KBM-7 (cell line): ENCODE data around the gene ITGB1.
"Not testable (repeated sequence)": the region's sequence is repeated elsewhere in the genome, so short reads cannot be mapped to it uniquely, and the experiment has no call there.

Source experiments
- DNase-seq: peaks from one replicate; pipeline ENCODE4 v3.0.0-alpha.2; 2015
- in situ Hi-C: fragments of 300-500 bp; cut with MboI; formaldehyde crosslinking; loops from 2 replicates; pipeline ENCODE4 v1.14.3; 2020; ENCODE audit warnings: low sequenced_read_pairs, low pct_unique_long_range_greater_than_20kb, mixed read lengths

The ITGB1 gene

DNA sequence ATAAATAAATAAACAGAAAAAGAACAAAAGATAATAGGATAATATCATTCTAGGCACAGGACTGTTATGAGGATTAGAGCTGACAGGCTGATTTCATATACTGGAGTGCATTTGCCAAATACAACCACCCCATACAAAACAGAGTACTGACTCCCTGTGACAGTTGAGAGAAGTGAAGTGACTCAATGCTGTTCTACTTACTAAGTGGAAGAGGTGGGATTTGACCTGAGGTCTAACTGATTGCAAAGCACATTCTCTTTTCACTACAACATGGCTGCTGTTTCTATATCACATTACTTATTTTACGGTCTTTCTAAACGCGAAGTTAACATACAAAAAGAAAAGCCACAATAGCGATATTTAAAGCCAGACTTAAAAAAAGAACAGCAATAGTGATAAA is 51.4 kb downstream of the ITGB1 start:
- in situ Hi-C loops: no loop called here
- DNase-seq: no peak

DNA sequence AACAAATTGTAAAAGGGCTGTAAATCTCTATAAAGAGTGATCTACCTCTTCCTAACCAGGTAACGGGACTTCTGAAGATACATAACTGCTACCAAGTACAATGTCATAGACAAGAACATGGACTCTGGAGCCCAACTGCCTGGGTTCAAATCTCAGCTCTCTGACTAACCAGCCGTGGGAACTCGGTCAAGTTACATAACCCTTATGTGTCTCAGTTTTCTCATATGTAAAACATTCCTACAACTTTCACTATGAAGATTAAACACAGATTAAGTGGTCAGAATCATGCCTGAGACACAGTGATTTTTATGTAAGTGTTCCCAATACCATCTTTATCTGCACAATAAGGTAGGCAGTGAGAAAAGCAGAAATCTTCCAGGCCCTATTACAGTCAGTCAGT is 52.6 kb downstream of the ITGB1 start:
- no peak for DNase-seq
- in situ Hi-C loops: no loop called here

DNA sequence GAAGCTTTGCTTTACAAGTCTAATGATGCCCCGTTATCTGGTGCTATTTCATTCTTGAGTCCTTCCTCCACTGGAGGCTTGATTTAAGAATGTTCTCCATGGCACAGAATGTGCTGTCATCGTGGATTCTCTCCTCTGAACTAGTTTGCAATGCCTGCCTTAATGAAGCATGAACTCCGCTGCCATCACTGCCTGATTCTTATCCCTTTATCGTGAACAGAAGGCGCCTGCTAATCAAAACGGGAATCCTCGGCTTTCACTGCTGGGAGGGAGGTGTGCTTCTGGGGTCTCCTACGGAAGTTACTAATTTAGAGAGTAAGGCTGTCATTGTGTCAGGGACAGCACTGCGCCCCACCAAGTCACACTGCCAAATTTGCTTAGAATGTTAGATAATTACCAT is 56.2 kb downstream of the ITGB1 start:
- DNase-seq: no peak
- in situ Hi-C loops: no loop called here

DNA sequence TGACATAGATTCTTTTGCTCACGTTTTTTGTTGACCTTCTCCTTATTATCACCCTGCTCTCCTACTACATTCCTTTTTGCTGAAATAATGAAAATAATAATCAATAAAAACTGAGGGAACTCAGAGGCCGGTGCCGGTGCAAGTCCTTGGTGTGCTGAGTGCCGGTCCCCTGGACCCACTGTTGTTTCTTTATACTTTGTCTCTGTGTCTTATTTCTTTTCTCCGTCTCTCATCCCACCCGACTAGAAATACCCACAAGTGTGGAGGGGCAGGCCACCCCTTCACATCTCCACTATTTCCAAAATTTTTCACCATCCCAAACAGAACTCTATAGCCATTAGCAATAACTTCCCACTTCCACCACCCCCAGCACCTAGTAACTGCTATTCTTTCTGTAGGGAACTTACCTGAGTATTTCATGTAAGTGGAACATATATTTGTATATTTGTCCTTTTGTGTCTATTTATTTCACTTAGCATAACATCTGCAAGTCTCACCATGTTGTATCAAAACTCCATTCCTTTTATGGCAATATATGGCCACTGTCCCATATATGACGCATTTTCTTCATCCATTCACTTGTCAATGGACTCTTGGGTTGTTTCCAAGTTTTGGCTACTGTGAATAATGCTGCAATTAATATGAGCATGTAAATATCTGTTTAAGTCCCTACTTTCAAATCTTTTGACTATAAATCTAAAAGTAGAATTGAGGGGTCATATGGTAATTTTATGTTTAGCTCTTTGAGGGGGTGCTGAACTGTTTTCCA is 62.6 kb downstream of the ITGB1 start:
- DNase-seq, in situ Hi-C loops: not testable (repeated sequence)

DNA sequence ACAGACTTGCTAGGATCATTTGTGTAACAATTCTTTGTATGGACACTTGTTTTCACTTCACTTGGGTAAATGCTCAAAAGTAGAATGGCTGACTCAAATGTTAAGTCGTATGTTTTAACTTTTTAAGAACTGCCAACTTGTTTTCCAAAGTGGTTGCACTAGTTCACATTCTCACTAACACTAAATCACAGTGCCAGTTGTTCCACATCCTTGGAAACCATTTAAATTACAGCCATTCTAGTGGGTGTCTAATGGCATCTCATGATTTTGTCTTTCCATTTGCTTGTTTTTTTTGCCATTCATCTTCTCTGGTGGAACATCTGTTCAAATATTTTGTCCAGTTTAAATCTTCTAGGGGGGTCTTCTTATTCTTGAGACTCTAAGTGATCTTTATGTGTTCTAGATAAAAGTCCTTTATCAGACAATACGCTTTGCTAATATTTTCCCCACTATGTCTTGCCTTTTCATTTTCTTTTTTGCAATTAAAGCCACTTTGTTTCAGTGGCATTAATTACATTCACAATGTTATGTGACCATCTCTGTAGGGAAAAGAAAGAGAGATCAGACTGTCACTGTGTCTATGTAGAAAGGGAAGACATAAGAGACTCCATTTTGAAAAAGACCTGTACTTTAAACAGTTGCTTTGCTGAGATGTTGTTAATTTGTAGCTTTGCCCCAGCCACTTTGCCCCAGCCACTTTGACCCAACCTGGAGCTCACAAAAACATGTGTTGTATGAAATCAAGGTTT is 63.9 kb downstream of the ITGB1 start:
- no peak for DNase-seq
- in situ Hi-C loops: no loop called here

DNA sequence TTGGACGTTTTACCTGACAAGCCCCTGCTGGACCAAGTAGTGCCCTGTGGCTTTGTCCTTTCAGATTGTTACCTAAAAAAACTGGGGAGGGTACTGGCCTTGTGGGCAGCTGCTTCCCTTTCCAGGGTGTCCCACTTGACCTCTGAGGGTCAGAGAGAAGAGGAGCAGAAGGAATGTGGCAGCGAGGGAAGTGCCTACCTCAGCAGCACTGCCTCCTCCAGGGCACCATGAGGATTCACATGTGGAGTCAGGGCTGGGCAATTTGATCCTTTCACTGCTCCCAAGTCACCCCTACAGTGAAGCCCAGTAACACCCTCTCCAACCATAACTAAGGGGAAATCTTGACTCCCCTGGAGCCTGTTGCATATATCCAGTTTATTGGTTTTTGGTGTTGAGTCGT is 64.6 kb downstream of the ITGB1 start:
- DNase-seq: peak; percentile 41
- in situ Hi-C loops: no loop called here

DNA sequence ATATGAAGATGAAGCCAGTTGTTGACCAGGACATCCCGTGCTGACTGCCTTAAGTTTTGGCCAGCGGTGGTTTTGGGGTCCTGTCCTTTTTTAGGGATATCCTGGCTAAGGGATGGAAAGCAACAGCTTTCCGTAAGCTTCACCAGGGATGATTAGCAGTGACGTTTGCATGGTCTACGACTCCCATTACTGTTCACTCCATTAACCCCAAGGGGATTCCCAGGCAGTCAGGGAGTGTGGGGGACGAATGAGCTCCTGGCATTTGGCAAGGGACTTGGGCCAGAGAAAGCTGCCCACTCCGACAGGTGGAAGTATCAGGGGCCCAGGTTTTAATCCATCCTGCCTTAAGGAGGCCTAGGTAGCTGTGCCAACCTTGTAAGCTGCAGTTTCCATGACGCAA is 66.8 kb downstream of the ITGB1 start:
- no peak for DNase-seq
- in situ Hi-C loops: no loop called here

DNA sequence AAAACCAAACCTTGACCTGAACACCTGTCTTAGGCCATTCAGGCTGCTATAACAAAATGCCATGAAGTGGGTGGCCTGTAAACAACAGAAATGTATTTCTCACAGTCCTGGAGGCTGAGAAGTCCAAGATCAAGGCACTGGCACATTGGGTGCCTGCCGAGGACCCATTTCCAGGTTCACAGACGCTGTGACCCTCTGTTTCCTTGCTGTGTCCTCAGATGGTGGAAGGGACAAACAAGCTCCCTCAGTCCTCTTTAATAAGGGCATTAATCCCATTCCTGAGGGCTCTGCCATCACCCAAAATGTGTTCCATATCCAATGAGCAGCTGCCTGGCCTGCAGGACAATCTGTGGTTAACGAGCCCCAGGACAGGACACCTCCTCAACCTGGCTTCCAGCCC is 67.6 kb downstream of the ITGB1 start:
- no peak for DNase-seq
- in situ Hi-C loops: no loop called here

DNA sequence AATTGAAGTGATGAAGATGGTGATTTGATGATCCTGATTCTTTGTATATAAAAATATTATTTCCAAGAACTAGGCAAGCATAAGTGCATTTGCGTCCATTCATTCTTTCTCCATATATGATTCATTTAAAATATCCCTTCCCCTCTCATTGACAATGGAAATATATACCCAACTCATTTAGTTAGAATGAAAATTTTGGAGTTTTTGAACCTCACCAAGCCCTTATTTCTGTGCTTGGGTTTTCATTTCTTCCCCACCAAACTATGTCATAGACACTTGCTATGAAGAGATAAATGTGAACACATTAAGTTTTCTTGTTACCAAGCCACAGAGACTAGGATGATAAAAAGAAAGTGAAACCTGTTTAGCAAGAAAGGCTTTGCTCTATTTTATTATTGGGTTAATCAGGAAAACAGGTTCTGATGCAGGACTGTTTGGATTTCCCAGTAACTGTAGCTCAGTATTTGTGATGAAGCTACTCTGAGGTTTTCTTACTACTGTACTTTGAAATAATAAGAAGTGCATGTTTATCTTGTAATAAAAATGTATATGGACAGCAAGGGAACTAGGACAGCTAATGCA is 68.3 kb downstream of the ITGB1 start:
- no peak for DNase-seq
- in situ Hi-C loops: no loop called here

DNA sequence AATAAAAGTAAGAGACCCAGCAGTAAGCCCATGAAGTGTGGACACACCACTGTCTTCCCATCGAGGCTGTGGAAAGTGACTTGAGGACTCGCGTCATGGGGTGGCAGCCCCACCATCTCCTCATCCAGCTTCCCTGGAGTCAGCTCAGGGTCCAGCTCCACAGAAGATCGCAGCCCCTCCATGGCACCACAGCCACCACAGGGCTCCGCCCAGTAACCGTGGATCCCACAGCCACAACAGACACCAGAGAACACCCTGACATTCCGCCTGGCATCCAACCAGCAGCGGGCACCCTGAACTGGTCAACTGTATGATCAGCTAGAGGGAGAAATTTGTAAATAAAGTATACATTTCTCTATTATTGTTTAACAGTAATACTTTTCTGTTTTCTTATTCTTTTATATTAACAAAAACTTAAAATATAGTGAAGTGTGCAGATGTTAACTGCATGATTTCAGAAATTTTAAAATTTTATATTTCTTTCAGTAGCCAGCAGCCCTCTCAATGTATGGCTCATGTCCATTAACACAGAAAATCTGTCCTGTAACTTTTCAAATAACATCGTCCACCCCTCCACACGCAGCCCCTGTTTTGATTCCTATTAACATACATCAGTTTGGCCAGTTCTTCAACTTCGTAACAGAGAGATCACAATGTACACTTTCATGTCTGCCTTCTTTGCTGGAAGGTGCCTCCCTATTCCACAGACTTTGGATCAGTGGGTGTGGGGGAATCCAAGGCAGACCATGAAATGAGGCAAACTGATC is 69.7 kb downstream of the ITGB1 start:
- in situ Hi-C loops: no loop called here

DNA sequence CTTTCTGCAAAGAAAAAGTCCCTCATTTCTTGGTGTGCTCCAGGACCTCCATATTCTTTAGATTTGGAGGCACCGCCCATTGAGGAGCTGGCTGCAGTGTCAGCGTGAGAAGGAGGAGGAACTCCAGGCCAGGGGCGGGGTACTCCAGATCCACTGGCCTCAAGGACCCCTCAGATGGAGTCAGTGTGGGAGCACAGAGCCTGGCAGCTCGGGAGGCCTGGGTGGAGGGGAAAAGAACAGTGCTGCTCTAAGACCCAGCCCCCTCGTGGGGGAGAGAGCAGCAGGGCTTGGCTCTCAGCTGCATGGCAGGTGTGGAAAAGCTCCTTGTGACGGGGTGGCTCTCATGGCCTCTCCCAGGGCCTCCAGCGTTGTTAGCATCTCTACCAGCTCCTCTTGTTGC is 70.5 kb downstream of the ITGB1 start:
- no peak for DNase-seq
- in situ Hi-C loops: no loop called here

More for the DNA sequence above, 69.7 kb downstream of the ITGB1 start:
- no peak for DNase-seq

DNA sequence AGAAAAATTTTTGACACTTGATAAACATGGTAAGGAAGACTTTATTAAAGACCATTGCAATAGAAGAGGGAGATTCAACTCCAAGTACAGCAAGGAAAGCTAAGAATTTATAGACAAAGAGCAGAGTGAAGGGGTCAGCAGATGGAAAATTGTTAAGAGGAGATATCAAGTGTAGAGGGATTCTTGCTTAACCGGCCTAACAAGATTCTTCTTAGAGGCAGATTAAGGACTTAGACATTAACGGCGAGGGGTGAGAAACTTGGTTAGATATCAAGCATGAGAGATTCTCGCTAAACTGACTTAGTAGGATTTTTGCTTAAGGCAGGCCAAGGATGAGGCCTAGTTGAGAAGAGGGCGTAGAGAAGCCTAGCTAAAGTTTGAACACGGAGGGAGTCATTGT is 76.0 kb downstream of the ITGB1 start:
- in situ Hi-C loops: no loop called here
- no peak for DNase-seq

DNA sequence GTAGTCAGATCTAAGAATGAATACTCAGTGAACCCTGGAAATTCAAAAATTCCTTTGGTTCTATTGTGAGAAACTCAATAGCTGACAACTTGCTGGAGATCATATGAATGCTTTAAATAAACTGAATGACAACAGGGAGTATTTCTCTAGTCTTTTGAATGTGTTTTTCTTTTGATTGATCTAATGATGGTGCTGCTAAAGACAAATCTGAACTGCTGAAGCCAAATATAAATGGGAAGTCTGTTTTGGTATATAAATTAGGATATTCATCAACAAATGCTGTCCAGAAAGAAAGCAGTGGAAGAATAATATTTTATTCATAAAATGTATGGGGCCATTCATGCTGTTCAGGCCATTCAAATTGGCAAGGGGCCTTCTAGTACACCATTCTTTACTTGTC is 79.4 kb downstream of the ITGB1 start:
- in situ Hi-C loops: no loop called here
- no peak for DNase-seq

DNA sequence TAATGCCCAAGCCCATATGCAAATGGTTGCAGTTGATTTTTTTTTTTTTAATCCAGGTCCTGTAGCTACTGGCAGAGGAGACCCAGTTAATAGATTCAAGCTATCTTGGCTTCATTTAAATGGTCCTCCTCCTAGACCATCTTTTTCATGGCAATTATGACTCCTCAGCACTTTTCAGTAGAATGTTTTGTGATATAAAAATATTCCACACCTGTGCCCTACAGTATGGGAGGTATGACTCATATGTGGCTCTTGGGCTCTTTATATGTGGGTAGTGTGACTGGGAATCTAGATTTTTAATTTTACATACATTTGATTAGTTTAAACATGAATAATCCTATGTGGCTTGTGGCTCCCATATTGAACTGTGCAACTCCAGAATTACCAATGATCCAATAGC is 80.1 kb downstream of the ITGB1 start:
- no peak for DNase-seq
- in situ Hi-C loops: no loop called here

DNA sequence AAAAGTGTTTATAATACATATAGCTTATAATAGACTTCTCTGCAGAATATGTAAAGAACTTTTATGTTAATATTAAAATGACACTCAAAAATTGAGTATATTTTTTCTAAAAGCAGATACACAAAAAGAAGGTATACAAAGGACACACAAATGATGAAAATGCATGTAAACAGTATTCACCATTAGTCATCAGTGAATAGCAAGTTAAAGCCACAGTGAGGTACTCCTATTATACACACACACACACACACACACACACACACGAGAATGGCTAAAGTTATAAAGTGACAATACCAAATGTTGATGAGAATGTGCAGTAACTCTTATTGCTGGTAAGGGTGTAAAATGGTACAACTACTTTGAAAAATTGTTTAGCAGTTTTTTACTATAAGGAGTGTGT is 92.9 kb downstream of the ITGB1 start:
- in situ Hi-C loops: no loop called here
- no peak for DNase-seq

DNA sequence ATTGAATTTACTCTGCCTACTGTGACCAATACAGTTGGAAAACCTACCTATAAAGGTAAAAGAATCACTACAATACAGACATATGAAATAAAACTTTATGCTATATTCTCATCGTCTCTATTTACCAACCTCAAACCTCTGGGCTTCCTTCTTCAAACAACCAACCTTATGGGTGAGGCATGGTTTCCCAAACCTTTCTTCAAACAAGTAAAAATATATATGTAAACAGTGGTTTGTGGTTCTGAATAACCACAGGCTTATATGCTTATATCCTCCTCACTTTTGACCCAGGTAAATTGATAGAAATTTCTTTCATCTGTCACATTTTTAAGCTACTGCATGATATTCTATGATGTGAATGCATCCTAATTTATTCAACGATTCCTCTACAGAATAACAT is 103.6 kb downstream of the ITGB1 start:
- in situ Hi-C loops: no loop called here
- no peak for DNase-seq

DNA sequence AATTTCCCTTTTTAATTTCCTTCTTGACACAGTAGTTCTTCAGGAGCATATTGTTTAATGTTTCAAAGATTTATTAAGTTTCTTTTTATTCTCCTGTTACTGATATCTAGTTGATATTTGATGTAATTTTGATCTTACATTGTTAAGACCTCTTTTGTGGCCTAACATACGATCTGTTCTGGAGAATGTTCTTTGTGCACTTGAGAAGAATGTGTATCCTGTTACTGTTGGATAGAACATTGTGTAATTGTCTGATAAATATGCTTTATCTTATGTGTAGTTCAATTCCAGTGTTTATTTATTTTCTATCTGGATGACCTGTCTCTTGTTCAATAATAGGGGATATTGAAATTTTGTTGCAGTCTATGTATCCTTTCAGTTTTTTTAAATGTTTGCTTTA is 106.7 kb downstream of the ITGB1 start:
- in situ Hi-C loops: no loop called here
- DNase-seq: no peak
